K562 (cell line): ENCODE data around the gene ZSCAN26. TPM values are rescaled to one million over a fixed set of nuclear protein-coding genes. Genes with fewer than 3 reads are reported as not detected.

Experiments
- CBX3 ChIP-seq, 2 experiments: IDR thresholded peaks; 1 replicate in 1 of 2; 2 replicates in 1 of 2; pipeline ENCODE4 v1.6.1; 2012; ENCODE audit warnings: inconsistent platforms in 2 of 2, low read length in 2 of 2, borderline replicate concordance in 1 of 2, control low read depth in 1 of 2
- HNRNPLL ChIP-seq: fragments of 200-400 bp; formaldehyde crosslinking; IDR thresholded peaks from 2 replicates; pipeline ENCODE4 v1.6.1; 2017; ENCODE audit warnings: low read length, low read depth, mild to moderate bottlenecking; ENCODE audit not compliant: poor library complexity, severe bottlenecking
- KDM1A ChIP-seq, 2 experiments: fragments of 450-650 bp; IDR thresholded peaks; 2 replicates each; pipeline ENCODE4 v1.6.1; 2016; ENCODE audit warnings: mild to moderate bottlenecking in 2 of 2
- ZNF507 ChIP-seq: conservative IDR thresholded peaks from 2 replicates; pipeline ENCODE4 v1.6.1; 2017; ENCODE audit warnings: missing genetic modification characterization, missing compliant biosample characterization
- polyA plus RNA-seq, 8 experiments: library from polyadenylated mRNA; depleted of rRNA in 4 of 8; stranded (reverse) in 5 of 8; unstranded in 3 of 8; fragments of >200 nt; fragmentation: Nextera tagmentation in 2 of 8; fragmentation: Illumina TruSeq in 1 of 8; extraction: Ambion mirVana in 2 of 8; extraction: Trizol in 1 of 8; gene quantifications; 2 replicates each; pipeline versions ENCODE4 v1.2.1 to v1.2.3, GENCODE V29; 2011 to 2014; ENCODE audit warnings: inconsistent platforms in 1 of 8, missing spikeins in 1 of 8
- total RNA-seq, 7 experiments: library from RNA; depleted of rRNA in 6 of 7; stranded (reverse); fragments of >200 nt in 6 of 7; fragmentation: Illumina TruSeq in 2 of 7; extraction: Trizol in 2 of 7; gene quantifications; 2 replicates each; pipeline versions ENCODE4 v1.2.1 to v1.2.3, GENCODE V29; 2011 to 2021; ENCODE audit warnings: low replicate concordance in 1 of 7
- TF ChIP-seq, protein P1 (sequence below): fragments of 450-650 bp; IDR thresholded peaks from 2 replicates; pipeline ENCODE4 v1.6.1; 2018; ENCODE audit warnings: mild to moderate bottlenecking, low read depth; ENCODE audit not compliant: partially characterized antibody
- TF ChIP-seq, protein P2 (sequence below): fragments of 450-650 bp; IDR thresholded peaks from 2 replicates; pipeline ENCODE4 v1.6.1; 2017; ENCODE audit warnings: antibody characterized with exemption, mild to moderate bottlenecking
- TF ChIP-seq, protein P3 (sequence below): fragments of 250-450 bp; sonication (Bioruptor Pico); IDR thresholded peaks from 2 replicates; pipeline ENCODE4 v1.5.1; 2021; ENCODE audit warnings: mild to moderate bottlenecking
- TF ChIP-seq, protein P4 (sequence below), 3 experiments: fragments of 200-800 bp in 1 of 3; fragments of 250-450 bp in 1 of 3; fragments of 450-650 bp in 1 of 3; sonication (Bioruptor Pico) in 1 of 3; sonication (Bioruptor generic) in 1 of 3; formaldehyde crosslinking in 1 of 3; IDR thresholded peaks; 2 replicates each; pipeline versions ENCODE4 v1.6.1 to v1.8.0; 2016 to 2022; ENCODE audit warnings: mild to moderate bottlenecking in 2 of 3, missing genetic modification characterization in 2 of 3, missing compliant biosample characterization in 1 of 3, moderate library complexity in 1 of 3
- TF ChIP-seq, protein P5 (sequence below): sonication (generic); formaldehyde crosslinking; IDR thresholded peaks from 2 replicates; pipeline ENCODE4 v1.8.0; 2022; ENCODE audit warnings: missing genetic modification reagents, mild to moderate bottlenecking, borderline replicate concordance

Gene ZSCAN26
- total and polyA plus RNA-seq, 9 of the 15 experiments (the other 6 are each of a cell fraction or from before 2014, with no cell fraction given): 5.9 to 14.2 (median 10.5) TPM

DNA sequence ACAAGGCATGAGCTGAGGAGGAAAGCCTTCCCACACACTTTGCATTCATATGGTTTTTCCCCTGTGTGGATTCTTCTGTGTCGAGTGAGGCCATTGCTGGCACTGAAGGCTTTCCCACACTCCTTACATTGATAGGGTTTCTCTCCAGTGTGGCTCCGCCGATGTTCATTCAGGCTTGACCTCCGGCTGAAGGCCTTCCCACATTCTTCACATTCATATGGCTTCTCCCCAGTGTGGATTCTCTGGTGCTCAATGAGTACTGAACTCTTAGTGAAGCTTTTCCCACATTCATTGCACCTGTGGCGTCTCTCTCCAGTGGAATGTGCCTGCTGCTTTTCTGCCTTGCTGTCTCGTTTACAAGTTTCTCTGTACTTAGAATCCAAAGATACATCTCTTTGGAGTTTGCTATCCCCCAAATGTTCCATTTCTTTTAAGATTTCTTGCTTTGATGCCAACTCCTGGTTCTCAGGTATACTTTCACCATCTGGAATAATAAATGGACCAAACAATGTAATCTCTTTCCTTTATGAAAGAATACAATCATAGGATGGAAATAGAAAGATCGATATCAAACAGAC, 59.5 kb downstream of the ZSCAN26 start (continued):
- TF ChIP-seq, protein P1, sequence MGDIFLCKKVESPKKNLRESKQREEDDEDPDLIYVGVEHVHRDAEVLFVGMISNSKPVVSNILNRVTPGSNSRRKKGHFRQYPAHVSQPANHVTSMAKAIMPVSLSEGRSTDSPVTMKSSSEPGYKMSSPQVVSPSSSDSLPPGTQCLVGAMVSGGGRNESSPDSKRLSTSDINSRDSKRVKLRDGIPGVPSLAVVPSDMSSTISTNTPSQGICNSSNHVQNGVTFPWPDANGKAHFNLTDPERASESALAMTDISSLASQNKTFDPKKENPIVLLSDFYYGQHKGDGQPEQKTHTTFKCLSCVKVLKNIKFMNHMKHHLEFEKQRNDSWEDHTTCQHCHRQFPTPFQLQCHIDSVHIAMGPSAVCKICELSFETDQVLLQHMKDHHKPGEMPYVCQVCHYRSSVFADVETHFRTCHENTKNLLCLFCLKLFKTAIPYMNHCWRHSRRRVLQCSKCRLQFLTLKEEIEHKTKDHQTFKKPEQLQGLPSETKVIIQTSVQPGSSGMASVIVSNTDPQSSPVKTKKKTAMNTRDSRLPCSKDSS: peak; percentile 98
- TF ChIP-seq CBX3 (IDR thresholded peaks at IDR 0.05; ENCODE audit: borderline replicate concordance in 1 of 2, low read length in 2 of 2) (peak; percentile 11 to 99), HNRNPLL (no peak), KDM1A (IDR thresholded peaks at IDR 0.05) (peak; percentile 59 to 70), ZNF507 (tag) (no peak)
- TF ChIP-seq, protein P2, sequence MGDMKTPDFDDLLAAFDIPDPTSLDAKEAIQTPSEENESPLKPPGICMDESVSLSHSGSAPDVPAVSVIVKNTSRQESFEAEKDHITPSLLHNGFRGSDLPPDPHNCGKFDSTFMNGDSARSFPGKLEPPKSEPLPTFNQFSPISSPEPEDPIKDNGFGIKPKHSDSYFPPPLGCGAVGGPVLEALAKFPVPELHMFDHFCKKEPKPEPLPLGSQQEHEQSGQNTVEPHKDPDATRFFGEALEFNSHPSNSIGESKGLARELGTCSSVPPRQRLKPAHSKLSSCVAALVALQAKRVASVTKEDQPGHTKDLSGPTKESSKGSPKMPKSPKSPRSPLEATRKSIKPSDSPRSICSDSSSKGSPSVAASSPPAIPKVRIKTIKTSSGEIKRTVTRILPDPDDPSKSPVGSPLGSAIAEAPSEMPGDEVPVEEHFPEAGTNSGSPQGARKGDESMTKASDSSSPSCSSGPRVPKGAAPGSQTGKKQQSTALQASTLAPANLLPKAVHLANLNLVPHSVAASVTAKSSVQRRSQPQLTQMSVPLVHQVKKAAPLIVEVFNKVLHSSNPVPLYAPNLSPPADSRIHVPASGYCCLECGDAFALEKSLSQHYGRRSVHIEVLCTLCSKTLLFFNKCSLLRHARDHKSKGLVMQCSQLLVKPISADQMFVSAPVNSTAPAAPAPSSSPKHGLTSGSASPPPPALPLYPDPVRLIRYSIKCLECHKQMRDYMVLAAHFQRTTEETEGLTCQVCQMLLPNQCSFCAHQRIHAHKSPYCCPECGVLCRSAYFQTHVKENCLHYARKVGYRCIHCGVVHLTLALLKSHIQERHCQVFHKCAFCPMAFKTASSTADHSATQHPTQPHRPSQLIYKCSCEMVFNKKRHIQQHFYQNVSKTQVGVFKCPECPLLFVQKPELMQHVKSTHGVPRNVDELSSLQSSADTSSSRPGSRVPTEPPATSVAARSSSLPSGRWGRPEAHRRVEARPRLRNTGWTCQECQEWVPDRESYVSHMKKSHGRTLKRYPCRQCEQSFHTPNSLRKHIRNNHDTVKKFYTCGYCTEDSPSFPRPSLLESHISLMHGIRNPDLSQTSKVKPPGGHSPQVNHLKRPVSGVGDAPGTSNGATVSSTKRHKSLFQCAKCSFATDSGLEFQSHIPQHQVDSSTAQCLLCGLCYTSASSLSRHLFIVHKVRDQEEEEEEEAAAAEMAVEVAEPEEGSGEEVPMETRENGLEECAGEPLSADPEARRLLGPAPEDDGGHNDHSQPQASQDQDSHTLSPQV: no peak
- TF ChIP-seq, protein P3, sequence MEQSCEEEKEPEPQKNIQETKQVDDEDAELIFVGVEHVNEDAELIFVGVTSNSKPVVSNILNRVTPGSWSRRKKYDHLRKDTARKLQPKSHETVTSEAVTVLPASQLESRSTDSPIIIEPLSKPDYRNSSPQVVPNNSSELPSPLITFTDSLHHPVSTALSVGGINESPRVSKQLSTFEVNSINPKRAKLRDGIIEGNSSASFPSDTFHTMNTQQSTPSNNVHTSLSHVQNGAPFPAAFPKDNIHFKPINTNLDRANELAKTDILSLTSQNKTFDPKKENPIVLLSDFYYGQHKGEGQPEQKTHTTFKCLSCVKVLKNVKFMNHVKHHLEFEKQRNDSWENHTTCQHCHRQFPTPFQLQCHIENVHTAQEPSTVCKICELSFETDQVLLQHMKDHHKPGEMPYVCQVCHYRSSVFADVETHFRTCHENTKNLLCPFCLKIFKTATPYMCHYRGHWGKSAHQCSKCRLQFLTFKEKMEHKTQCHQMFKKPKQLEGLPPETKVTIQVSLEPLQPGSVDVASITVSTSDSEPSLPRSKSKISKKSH (CRISPR knock-in tag): peak; percentile 91
- TF ChIP-seq, protein P4, sequence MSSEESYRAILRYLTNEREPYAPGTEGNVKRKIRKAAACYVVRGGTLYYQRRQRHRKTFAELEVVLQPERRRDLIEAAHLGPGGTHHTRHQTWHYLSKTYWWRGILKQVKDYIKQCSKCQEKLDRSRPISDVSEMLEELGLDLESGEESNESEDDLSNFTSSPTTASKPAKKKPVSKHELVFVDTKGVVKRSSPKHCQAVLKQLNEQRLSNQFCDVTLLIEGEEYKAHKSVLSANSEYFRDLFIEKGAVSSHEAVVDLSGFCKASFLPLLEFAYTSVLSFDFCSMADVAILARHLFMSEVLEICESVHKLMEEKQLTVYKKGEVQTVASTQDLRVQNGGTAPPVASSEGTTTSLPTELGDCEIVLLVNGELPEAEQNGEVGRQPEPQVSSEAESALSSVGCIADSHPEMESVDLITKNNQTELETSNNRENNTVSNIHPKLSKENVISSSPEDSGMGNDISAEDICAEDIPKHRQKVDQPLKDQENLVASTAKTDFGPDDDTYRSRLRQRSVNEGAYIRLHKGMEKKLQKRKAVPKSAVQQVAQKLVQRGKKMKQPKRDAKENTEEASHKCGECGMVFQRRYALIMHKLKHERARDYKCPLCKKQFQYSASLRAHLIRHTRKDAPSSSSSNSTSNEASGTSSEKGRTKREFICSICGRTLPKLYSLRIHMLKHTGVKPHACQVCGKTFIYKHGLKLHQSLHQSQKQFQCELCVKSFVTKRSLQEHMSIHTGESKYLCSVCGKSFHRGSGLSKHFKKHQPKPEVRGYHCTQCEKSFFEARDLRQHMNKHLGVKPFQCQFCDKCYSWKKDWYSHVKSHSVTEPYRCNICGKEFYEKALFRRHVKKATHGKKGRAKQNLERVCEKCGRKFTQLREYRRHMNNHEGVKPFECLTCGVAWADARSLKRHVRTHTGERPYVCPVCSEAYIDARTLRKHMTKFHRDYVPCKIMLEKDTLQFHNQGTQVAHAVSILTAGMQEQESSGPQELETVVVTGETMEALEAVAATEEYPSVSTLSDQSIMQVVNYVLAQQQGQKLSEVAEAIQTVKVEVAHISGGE (CRISPR knock-in tag; IDR thresholded peaks at IDR 0.05): no peak
- TF ChIP-seq, protein P5, sequence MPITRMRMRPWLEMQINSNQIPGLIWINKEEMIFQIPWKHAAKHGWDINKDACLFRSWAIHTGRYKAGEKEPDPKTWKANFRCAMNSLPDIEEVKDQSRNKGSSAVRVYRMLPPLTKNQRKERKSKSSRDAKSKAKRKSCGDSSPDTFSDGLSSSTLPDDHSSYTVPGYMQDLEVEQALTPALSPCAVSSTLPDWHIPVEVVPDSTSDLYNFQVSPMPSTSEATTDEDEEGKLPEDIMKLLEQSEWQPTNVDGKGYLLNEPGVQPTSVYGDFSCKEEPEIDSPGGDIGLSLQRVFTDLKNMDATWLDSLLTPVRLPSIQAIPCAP (CRISPR knock-in tag): no peak
